ENCODE data around the gene GCSAM. TPM values are rescaled to one million over a fixed set of nuclear protein-coding genes. Genes with fewer than 3 reads are reported as not detected.

The GCSAM gene
- total RNA-seq, 2 donors from 2014 or later: 0.08 to 0.35 TPM

- intact Hi-C loops (cut with DNase I): no loop called here
- ATAC-seq (no peak), DNase-seq (no peak)
Observed at GRCh38 chr3:112131111-112131510, 1.9 kb downstream of the GCSAM start.

GRCh38 chr3:112130638-112130993, 2.4 kb downstream of the GCSAM start:
- DNase-seq: no peak
- intact Hi-C loops (cut with DNase I): no loop called here
- ATAC-seq: no peak

GRCh38 chr3:112129925-112130637, 3.0 kb downstream of the GCSAM start:
- no peak for ATAC-seq
- no peak for DNase-seq
- intact Hi-C loops (cut with DNase I): loop anchor here in 1 of 2 donors (10.0 kb wide), 1 partner anchor 165 kb away; the partner anchor contains the start of gene SLC9C1

- intact Hi-C loops (cut with DNase I): loop anchor here in 1 of 2 donors (10.0 kb wide), 1 partner anchor 166 kb away; the partner anchor contains the start of gene SLC9C1
- ATAC-seq (peak in 1 of 2 donors; percentile 48), DNase-seq (no peak)
Observed at GRCh38 chr3:112128843-112129727, 4.0 kb downstream of the GCSAM start.

GRCh38 chr3:112127522-112128494, 5.2 kb downstream of the GCSAM start:
- DNase-seq: no peak
- peak in 1 of 2 donors; percentile 12 for ATAC-seq
- intact Hi-C loops (cut with DNase I): loop anchor here in 1 of 2 donors (10.0 kb wide), 1 partner anchor 167 kb away; the partner anchor contains the start of gene SLC9C1

GRCh38 chr3:112126511-112126911, 6.5 kb downstream of the GCSAM start:
- DNase-seq: no peak
- ATAC-seq: no peak
- intact Hi-C loops (cut with DNase I): loop anchor here in 1 of 2 donors (10.0 kb wide), 1 partner anchor 168 kb away; the partner anchor contains the start of gene SLC9C1

- DNase-seq: no peak
- intact Hi-C loops (cut with DNase I): loop anchor here in 1 of 2 donors (10.0 kb wide), 1 partner anchor 170 kb away; the partner anchor contains the start of gene SLC9C1
- ATAC-seq: no peak
Observed at GRCh38 chr3:112124907-112125607, 8.0 kb downstream of the GCSAM start.

- ATAC-seq (no peak), DNase-seq (no peak)
- intact Hi-C loops (cut with DNase I): loop anchor here in 1 of 2 donors (10.0 kb wide), 1 partner anchor 171 kb away; the partner anchor contains the start of gene SLC9C1
Observed at GRCh38 chr3:112123548-112123947, 9.5 kb downstream of the GCSAM start.

GRCh38 chr3:112122870-112123269, 10.2 kb downstream of the GCSAM start:
- intact Hi-C loops (cut with DNase I): loop anchor here in 1 of 2 donors (10.0 kb wide), 1 partner anchor 172 kb away; the partner anchor contains the start of gene SLC9C1
- no peak for ATAC-seq
- DNase-seq: no peak

- intact Hi-C loops (cut with DNase I): loop anchor here in 1 of 2 donors (10.0 kb wide), 1 partner anchor 173 kb away; the partner anchor contains the start of gene SLC9C1
- ATAC-seq (no peak), DNase-seq (no peak)
Observed at GRCh38 chr3:112121577-112122547, 11.2 kb downstream of the GCSAM start.

GRCh38 chr3:112119962-112120836, 12.8 kb downstream of the GCSAM start:
- DNase-seq (no peak), ATAC-seq (no peak)
- intact Hi-C loops (cut with DNase I): loop anchor here in 1 of 2 donors (10.0 kb wide), 1 partner anchor 175 kb away; the partner anchor contains the start of gene SLC9C1

GRCh38 chr3:112117841-112118571, 15.0 kb downstream of the GCSAM start:
- ATAC-seq (peak; percentile 34 to 41), DNase-seq (peak; percentile 30)
- intact Hi-C loops (cut with DNase I): no loop called here

- DNase-seq (no peak), ATAC-seq (no peak)
- intact Hi-C loops (cut with DNase I): no loop called here
Observed at GRCh38 chr3:112117415-112117814, 15.6 kb downstream of the GCSAM start.

- peak; percentile 47 to 60 for ATAC-seq
- intact Hi-C loops (cut with DNase I): no loop called here
- no peak for DNase-seq
Observed at GRCh38 chr3:112116748-112117186, 16.3 kb downstream of the GCSAM start.

- intact Hi-C loops (cut with DNase I): no loop called here
- no peak for DNase-seq
- ATAC-seq: no peak
Observed at GRCh38 chr3:112115806-112116383, 17.2 kb downstream of the GCSAM start.
